Stimulated activated CD4-positive, alpha-beta T cell treated with anti-CD3 and anti-CD28 coated beads, Interleukin-1b, Interleukin-23, amount 100 ng/mL, for 24 hours (primary cell): Measurements from ENCODE around the gene MAPK11.

Source experiments
- DNase-seq, 4 experiments: peaks; one replicate each; pipeline ENCODE4 v3.0.0-alpha.2; 2020; ENCODE audit warnings: low read depth in 4 of 4, low spot score in 1 of 4

MAPK11 gene

DNA sequence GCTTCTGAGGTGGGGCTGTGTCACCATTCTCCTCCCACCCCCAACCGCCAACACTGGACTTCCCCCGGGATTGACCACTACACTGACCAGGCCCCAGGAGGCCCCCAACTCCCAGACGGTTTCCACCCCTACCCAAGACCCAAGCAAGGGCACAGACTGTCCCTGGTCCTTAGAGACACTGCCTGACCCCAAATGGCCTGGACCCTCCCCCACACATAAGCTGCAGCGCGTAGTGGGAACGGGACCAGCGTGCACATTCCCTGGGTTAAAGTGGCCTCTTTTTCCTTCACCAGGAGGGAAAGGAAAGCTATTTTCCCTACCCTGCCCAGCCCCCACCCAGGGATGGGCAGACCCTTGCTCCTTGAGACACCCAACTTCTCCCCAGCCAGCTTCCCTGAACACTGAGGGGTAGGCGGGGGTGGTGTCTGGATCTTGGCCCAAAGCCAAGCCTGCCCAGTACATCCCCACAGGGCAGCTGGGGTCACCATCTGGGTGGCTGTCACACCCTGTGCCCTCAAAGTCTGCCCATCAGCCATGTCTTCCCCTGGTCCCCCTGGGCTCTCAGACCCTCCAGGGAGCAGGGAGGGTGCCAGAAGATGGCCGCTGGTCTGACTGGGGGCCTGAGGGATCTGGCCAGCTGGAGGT lies 7.1 kb downstream of the MAPK11 start:
- no peak for DNase-seq

DNA sequence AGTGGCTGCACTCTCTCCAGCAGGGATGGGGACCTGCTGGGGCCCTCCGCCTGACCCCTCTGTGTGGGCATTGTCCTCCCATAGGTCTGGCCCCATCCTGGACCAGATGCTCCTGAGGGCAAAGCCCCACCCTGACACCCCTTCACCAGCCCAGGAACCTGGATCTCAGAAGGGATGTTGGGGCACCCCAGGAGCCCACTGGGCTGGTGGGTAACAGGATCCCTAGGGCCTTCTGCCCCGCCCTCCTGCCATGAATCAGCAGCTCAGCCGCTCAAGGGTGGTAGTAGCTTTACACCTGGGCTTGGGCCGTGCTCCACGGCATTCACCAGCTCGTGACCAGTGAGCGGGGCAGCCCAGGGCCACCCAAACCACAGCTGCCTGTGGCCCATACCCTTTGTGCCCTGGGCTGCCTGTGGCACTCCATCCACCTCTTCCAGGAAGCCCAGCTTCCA lies 7.7 kb downstream of the MAPK11 start:
- DNase-seq, result no peak

DNA sequence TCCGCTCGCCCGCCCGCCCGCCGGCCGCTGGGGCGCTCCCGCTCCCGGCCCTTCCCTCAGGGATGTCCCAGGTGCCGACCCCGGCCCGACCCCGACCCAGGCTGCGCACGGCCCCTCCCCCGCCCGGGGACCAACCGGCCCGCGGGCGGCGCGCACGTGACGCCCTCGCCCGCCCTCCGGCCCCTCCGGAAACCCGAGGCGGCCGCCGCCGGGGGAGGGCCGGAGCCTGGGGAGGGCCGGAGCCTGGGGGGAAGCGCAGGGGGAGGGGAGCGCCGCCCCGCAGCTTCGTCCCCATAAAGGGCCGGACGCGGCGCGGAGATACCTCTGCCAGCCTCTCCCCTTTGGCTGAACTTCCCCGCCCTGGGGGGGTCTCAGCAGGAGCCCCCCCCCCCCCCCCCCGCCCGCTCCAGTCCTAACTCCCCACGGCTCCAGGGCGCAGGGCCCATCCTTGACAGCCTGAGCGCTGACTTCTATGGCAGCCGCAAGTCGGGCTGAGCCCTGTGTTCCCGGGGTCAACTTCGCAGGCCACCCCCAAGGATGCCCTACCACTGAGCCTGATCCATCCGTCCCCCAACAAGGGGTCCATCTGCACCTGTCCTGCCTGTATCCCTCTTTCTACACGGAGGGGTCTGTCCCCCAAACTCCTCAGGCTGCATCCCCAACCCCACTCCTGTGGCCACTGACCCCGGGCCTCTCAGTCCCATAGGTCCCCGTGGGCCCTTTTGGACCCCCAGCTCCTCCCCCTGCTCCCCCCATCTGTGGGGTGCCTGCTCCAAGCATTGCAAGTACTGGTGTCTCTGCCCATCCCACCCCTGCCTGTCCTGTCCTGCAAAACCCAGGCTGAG lies 8.3 kb downstream of the MAPK11 start, which contains the start of gene MAPK12:
MAPK12 (minus strand) TSS at position 69 of the 845 bp plus-strand sequence. CDS start 174 bp downstream, outside the sequence.
- DNase-seq, result no peak

DNA sequence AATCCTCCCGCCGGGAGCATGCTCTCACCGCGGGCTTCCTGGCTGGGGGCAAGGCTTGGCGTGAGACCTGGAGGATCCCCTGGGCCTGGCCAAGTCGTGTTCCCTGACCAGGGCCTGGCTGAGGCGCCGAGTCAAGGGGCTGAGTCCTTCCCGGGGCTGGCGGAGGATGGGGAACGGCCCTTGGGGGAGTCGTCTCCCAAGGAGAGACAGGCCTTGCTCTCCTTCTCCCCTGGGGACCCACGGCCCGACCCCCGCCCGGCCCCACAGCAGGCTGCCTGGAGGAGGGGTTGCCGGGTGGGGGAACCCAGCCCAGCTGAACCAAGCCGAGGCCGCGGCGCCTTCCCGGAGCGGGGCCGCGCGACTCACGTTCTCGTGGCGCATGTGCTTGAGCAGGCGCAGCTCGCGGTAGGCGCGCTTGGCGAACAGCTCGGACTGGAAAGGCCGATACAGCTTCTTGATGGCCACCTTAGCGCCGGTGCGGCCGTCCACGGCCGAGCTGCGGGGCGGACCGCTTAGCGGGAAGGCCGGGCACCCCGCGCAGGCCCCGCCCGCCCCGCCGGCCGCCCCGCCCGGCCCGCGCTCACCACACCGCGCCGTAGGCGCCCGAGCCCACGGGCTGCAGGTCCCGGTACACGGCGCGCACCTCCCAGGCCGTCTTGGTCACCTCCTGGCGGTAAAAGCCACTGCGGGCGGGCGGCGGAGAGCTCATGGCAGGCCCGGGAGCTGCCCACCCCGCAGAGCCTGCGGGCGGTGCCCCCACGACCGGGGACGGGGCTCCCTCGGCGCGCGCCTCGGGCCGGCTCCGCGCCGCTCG lies 9.2 kb downstream of the MAPK11 start:
- peak in 1 of 4 experiments; percentile 28 for DNase-seq

DNA sequence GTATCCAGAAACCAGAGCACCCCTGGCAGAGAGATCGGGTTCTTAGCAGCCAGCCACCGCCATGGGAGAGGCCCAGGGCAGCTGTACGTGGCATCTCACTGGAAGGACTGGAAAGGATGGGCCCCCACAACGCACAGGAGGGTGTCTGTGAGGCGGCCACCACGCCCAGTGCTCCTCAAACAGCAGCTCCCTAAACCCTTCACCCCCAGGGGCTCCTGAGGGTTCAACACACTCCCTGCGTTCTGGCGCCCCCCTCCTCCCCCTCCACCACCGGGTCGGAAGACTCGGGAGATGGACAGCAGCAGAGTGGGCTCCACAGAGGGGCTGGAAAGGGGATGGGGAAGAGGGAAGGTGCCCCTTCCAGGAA lies 9.8 kb downstream of the MAPK11 start:
- DNase-seq, result no peak

DNA sequence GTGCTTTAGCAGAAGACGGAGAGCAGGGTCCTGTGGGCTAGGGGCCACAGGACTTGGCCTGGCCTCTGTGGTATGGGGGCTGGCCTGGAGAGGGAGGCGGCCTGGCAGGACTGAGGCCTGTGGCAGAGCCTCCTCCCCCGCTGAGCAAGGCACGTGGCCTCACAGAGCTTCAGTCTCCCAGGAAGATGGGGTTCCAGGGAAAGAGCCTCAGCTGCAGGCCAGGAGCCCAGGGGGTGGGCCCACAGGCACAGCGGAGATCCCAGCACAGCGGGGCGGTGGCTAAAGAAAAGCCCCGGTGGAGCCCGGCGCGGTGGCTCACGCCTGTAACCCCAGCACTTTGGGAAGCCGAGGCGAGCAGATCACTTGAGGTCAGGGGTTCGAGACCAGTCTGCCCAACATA lies 10.9 kb downstream of the MAPK11 start:
- no peak for DNase-seq

DNA sequence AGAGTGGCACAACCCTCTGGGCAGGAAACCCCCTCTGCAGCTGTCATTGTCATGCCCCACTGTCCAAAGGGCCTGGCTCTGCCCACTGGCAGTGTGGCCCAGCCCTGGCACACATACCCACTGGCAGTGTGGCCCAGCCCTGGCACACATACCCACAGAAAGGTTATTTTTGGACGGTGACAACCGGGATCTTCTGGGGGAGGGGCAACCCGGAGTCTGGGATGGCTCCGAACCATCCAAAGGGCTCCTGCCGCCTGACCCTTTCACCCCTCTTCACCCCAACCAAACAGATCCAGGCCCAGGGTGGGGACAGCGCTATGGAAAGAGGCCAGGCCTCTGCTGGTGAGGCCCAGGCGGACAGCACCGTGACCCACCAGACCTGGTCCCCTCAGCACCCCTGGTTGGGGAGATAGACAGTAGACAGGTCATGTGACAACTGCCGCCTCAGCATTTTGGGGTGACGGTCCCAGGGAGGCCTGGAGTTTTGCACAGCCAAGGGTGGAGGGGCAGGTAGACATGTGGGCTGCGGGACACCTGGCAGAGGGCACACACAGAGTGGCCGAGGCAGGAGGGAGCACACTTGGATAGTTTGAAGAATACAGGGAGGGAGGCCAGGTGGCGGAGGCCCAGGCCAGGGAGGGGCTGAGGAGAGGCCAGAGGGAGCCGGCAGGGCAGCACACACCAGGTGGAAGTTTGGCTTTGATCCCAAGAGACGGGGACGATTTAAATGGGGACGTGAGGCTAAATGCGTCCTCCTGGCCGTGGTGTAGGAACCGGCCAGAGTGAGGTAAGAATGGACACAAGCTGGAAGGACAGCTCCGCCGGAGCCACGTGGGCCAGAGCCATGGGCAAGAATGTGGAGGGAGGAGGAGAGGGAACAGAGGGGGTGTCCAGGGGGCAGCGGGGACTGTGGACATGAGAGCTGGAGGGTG lies 11.6 kb downstream of the MAPK11 start:
- DNase-seq, result no peak

DNA sequence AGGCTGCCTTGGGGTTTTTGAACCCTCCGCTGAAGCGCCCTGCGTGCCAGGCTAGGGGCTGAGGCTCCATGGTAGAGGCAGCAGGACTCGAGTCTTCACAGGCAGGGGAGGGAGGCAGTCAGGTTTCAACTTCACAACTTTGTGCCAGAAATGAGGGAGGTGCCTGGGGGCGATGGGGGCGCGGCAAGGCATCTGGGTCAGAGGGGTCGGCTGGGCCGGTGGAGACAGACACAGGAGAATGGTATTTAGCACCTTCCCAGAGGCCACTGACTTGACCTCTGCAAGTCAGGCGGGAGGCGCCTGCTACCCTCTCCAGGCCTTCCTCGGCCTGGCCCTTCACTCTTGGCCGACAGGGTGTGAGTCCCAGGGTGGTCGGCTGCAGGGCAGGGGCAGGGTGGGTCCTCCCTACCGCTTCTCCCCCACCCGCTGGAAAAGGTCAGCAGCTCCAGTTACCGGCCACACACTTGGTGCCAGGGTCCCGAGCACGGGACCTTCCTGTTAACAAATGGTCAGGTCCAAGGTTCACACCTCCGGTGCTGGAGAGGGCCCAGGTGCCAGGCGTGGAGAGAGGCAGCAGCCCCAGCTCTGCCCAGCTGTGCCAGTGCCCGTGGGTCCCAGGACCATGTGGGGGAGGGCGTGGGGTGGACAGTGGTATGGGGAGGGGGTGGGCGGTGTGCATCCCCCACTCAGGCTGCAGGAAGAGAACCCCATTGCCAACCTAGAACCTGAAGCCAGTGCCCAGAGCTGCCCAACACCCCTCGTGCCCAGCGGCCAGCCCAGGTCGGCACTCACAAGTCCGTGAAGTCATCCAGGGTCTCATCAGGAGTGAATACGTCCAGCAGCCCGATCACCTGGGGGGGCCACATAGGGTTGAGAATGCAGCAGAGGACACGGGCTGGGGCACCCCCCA lies 12.5 kb downstream of the MAPK11 start:
- no peak for DNase-seq

DNA sequence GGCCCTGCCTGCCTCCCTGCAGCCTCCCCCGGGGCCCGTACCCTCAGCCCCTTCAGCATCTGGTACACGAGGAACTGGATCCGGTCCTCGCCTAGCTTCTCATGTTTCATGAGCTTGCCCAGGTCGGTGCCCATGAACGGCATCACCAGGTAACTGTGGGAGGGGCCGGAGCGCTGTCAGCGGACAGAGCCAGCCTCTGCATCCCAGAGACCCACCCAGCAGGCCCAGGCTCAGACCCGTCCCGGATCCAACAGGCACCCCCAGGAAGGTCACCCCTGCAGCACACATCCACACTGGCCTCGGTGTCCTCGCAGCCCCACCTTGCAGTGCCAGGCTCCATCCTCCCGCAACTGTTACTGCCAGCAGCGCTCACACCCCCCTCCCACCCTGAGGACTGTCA lies 13.1 kb downstream of the MAPK11 start:
- DNase-seq, result no peak

DNA sequence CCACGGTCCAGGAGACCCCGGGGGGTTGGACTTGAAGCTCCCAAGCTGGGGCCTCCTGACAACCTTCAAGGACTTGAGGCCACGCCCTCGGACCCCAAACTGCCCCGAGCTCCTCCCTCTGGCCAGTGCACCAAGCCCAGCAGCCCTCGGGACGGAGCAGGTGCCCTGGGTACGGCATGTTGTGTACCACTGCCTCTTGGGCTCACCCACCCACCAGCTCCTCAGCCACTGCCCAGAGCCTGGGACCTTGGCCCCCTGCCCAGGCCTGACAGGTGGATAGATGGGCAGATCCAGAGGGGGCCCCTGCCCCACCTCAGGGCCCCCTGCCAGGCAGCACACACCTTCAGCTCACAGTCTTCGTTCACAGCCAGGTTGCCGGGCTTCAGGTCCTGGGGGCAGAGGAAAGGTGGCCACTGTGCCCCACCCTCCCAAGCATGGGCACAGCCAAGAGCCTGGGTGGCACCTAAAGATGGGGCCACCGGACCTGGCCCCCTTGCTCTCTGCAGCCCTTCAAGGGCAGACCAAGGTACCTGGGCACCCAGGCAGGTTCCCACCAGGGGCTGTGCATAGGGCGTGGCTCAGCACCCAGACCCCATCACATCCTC lies 13.8 kb downstream of the MAPK11 start:
- no peak for DNase-seq

DNA sequence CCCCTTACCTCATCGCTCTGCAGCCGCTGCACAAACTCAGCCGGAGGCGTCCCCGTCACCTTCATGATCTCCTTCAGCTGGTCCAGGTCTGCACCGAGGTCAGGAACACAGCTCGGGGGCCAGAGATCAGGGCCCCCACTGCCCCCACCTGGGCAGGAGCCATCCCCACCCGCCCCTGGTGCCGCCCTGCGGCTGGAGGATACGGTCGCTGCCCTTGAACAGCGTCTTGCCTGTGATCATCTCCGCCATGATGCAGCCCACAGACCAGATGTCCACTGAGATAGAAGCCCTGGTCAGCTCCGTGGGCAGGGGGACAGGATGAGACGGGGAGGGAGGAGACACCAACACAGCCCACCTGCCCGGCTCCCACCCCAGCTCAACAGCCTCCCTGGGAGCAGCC lies 14.6 kb downstream of the MAPK11 start:
- no peak for DNase-seq

DNA sequence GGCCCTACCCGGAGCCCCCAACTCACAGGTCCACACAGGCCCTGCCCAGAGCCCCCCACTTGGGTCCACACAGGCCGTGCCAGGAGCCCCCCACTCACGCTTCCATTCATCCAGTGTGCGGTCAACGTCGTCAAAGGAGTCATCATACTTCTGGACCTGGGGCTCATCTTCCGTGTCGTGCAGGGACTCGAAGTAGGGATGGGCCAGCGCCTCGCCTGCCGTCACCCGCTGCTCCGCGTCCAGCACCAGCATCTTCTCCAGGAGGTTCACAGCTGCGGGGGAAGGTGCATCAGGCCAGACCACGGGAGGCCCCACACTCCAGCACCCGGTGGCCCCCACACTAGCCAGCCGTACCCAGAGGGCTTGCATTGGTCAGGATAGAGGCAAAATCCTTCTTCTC lies 15.1 kb downstream of the MAPK11 start:
- DNase-seq, result no peak

DNA sequence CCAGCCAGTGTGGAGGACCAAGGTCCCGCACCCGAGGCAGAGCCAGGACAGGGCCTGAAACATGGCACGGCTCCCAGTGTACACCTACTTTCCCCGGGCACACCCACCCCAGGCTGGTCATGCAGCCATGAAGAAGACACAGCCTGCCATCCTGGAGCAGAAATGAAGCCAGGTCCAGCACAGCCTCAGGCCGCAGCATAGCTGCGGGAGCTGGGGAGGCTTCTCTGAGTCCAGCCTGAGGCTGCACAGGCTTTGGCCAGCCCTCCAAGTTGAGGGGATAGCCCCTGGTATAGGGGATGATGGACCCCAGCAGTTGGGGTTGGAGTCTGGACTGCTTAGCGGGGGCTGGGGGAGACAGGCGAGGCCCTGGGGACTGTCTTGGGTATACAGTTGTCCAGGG lies 16.2 kb downstream of the MAPK11 start:
- no peak for DNase-seq

DNA sequence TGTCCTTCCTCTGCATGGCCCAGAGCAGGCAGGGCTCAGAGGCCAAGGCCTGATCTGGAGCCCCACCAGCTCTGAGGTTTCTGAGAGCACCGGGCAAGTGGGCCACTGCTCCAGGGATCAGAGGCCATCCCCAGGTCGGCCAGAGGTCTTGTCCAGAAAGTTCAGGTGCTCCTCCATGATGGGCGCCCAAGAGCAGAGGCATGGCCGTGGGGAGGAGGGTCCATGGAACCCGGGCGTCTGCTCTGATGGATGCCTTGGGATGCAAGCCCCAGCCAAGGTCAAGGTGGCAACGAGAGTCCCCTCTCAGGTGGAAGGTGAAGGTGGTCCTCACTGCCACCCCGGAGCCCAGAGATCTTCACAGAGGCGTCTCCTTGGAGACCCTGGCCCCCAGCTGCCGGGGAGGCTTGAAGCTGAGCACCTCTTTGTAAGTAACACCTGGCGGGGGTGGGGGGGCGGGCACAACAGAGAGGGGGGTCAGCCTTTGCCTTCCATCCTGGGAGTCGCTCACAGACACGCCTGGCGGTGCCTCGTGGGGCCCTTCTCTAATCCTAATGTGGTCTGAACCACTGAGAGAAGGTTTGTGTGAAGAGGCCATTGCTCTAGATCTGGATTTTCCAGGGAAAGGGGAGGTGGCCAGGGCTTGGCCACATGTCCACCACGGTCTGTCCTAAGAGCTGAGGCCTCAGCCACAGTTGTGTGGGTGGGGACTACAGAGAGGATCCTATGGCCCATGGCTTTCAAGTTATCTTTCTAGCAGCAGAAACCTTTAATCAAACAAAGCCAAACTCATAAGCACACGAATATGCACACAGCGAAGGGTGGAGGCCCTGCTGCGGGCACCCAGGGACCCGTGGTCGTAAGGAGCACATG lies 16.9 kb downstream of the MAPK11 start:
- no peak for DNase-seq

DNA sequence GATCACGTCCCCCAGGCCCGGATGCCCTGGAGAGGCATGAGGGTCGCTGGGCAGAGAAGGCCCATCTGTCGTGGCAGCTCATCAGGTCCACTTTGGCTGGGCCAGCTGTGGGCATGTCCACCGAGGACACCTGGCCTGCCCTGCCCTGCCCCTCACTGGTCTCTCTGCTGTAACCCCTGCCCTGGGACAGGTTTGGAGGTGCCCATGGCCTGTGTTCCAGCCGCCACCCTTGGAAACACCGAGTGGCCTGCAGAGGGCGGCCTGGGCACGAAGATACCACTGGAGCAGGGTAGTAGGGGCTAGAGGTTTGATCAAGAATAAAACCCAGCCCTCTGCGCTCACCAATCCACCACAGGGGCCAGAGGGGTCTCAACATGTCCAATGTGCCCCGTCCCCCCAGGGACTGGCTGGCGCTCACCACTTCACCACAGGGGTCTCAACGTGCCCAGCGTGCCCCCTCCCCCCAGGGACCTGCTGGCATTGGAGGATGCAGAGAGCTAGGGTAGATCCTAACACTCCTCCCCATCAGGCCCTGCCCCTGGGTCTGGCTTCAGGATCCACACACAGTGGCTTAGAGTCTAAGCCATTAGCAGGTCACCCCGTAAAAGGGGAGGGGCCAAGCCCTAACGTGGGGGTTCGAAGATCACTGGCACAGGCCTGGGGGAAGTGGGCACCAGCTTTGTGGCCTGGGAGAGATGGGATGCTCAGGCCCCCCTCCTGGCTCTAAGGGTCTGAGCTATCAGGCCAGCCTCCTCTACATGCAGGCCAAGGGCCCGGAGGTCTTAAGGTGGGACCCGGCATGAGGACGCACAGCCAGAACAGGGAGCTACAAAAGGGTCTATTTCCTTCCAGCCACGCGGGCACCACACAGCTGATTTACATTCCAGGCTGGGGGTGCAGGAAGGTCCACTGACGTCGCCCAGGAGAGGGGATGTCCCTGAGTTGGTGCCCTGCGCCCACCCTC lies 17.8 kb downstream of the MAPK11 start:
- DNase-seq, result peak in 3 of 4 experiments; percentile 42 to 54 (median 49)

DNA sequence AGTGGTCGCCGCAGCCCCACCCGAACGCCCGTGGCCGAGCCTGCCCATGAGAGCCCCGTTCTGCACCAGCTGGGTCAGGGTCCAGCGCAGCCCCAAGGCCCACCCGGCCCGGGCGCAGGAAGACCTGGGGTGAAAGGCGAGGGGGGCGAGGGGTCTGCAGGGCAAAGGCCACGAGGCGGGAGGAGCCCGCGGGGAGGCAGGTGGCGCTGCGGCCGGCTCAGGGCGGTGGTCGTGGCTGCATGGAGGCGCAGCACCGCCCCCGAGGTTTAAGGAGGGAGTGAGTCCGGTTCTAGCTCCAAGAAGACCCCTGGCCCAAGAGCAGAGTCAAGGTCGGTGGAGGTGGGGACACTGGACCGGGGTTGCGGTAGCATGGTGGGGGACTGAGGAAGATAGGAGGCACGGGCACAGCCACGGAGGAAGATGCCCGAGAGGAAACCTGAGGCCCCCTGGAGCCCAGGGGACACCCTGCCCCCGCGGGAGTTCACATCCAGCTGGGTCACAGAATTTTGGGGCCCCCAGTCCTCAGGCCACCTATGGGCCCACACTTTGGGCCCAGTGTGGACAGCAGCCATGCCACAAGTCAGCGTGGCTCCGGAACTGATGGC lies 18.6 kb downstream of the MAPK11 start:
- no peak for DNase-seq
